Measurements from ENCODE around the gene ADAM12.

The ADAM12 gene

GRCh38 chr10:126250045-126250444 is 138.2 kb downstream of the ADAM12 start (continued):
- TF ChIP-seq ZBTB11 (tag by site-specific recombination; conservative IDR thresholded peaks at IDR 0.05; ENCODE audit: low read depth), result no peak
- TF ChIP-seq ZNF585B (tag by site-specific recombination; IDR thresholded peaks at IDR 0.05), result no peak
- TF ChIP-seq ZBTB17 (tag by site-specific recombination; IDR thresholded peaks at IDR 0.05), result no peak
- no peak for TF ChIP-seq ZFP41 (tag by site-specific recombination; IDR thresholded peaks at IDR 0.05; ENCODE audit: borderline replicate concordance)
- TF ChIP-seq ZNF501 (tag by site-specific recombination; IDR thresholded peaks at IDR 0.05), result no peak
- no peak for TF ChIP-seq ZNF280C (tag by site-specific recombination; IDR thresholded peaks at IDR 0.05)
- TF ChIP-seq KLF16 (tag by site-specific recombination; IDR thresholded peaks at IDR 0.05), result no peak
- TF ChIP-seq ZNF658 (tag by site-specific recombination; IDR thresholded peaks at IDR 0.05), result no peak
- TF ChIP-seq ZNF548 (tag by site-specific recombination; IDR thresholded peaks at IDR 0.05), result no peak
- TF ChIP-seq ZNF366 (tag by site-specific recombination; conservative IDR thresholded peaks at IDR 0.05), result no peak
- no peak for TF ChIP-seq SETDB1 (IDR thresholded peaks at IDR 0.05; ENCODE audit: insufficient read length, low read length)
- no peak for TF ChIP-seq TSHZ1 (tag by site-specific recombination; IDR thresholded peaks at IDR 0.05; ENCODE audit: borderline replicate concordance)
- no peak for TF ChIP-seq ZNF302 (tag by site-specific recombination; IDR thresholded peaks at IDR 0.05; ENCODE audit: low read depth)
- no peak for TF ChIP-seq ZSCAN18 (tag by site-specific recombination; IDR thresholded peaks at IDR 0.05)
- TF ChIP-seq ZNF488 (tag by site-specific recombination; IDR thresholded peaks at IDR 0.05), result peak; percentile 80; the same call in 1 of the 2 replicates
- TF ChIP-seq IKZF3 (tag by site-specific recombination; IDR thresholded peaks at IDR 0.05), result no peak
- no peak for TF ChIP-seq ZNF785 (tag by site-specific recombination; IDR thresholded peaks at IDR 0.05)
- TF ChIP-seq ZNF664 (tag by site-specific recombination; IDR thresholded peaks at IDR 0.05), result no peak
- TF ChIP-seq HOXD13 (CRISPR knock-in tag; IDR thresholded peaks at IDR 0.05; ENCODE audit: borderline replicate concordance), result no peak
- no peak for TF ChIP-seq ZNF10 (tag by site-specific recombination; IDR thresholded peaks at IDR 0.05)
- no peak for TF ChIP-seq ZNF677 (tag by site-specific recombination; IDR thresholded peaks at IDR 0.05)
- TF ChIP-seq ZNF132 (tag by site-specific recombination; IDR thresholded peaks at IDR 0.05; ENCODE audit: borderline replicate concordance), result no peak
- TF ChIP-seq ZNF561 (tag by site-specific recombination; IDR thresholded peaks at IDR 0.05; ENCODE audit: borderline replicate concordance), result peak; percentile 94
- no peak for TF ChIP-seq ZNF707 (tag by site-specific recombination; IDR thresholded peaks at IDR 0.05)
- no peak for TF ChIP-seq YY1 (tag by site-specific recombination; IDR thresholded peaks at IDR 0.05)
- no peak for TF ChIP-seq ZNF544 (tag by site-specific recombination; IDR thresholded peaks at IDR 0.05)
- TF ChIP-seq ZNF670 (tag by site-specific recombination; IDR thresholded peaks at IDR 0.05; ENCODE audit: low read depth), result no peak
- peak; percentile 62; the same call in 1 of the 2 replicates for TF ChIP-seq ZSCAN30 (tag by site-specific recombination; IDR thresholded peaks at IDR 0.05)
- TF ChIP-seq ZNF398 (tag by site-specific recombination; IDR thresholded peaks at IDR 0.05), result peak; percentile 66
